Stomach (tissue), 4 donors: ENCODE measurements around the gene ZNF408.

ENCODE experiments used
- CTCF ChIP-seq, 7 experiments: fragments of 450-650 bp in 4 of 7; fragments of 200-600 bp in 3 of 7; sonication (generic) in 3 of 7; IDR thresholded peaks; one replicate each; pipeline ENCODE4 v1.5.1; 2016 to 2019; ENCODE audit warnings: antibody characterized with exemption in 7 of 7, control low read depth in 2 of 7, mild to moderate bottlenecking in 1 of 7
- POLR2A ChIP-seq, 4 donors: fragments of 450-650 bp; IDR thresholded peaks; one replicate each; pipeline ENCODE4 v1.6.1; 2016; ENCODE audit warnings: antibody characterized with exemption in 4 of 4, control low read depth in 2 of 4, mild to moderate bottlenecking in 1 of 4, moderate library complexity in 1 of 4

- no peak for TF ChIP-seq CTCF (IDR thresholded peaks at IDR 0.05)
- no peak for TF ChIP-seq POLR2A (IDR thresholded peaks at IDR 0.05)
These were observed 21.3 kb upstream of the ZNF408 start for GRCh38 chr11:46679241-46680163.
